GM18868 (cell line): ENCODE measurements around the gene NFE2L1.
"Not testable (repeated sequence)": the region's sequence is repeated elsewhere in the genome, so short reads cannot be mapped to it uniquely, and the experiment has no call there.

Experiments used
- ATAC-seq: cut with Tn5 transposase; IDR thresholded peaks from one replicate; pipeline ENCODE4 v1.9.1; 2021; ENCODE audit warnings: mild to moderate bottlenecking, moderate library complexity; ENCODE audit not compliant: unreplicated experiment

NFE2L1 gene

GRCh38 chr17:48047741-48048383 is at the start of gene NFE2L1:
TSS of gene NFE2L1 (plus strand) at chr17:48048359. CDS start at chr17:48051119, 2,760 bp downstream.
- peak; percentile 93 for ATAC-seq

GRCh38 chr17:47999582-47999981 is 48.6 kb upstream of the NFE2L1 start:
- ATAC-seq, result no peak

- no peak for ATAC-seq
Measured at GRCh38 chr17:48001197-48001596, 47.0 kb upstream of the NFE2L1 start.

- ATAC-seq, result not testable (repeated sequence)
Measured at GRCh38 chr17:48001657-48002056, 46.5 kb upstream of the NFE2L1 start.

GRCh38 chr17:48002266-48002915 is 45.8 kb upstream of the NFE2L1 start:
- ATAC-seq, result peak; percentile 64

GRCh38 chr17:48002916-48003416 is 45.2 kb upstream of the NFE2L1 start:
- ATAC-seq, result no peak

GRCh38 chr17:48003417-48004151 is 44.6 kb upstream of the NFE2L1 start:
- ATAC-seq, result no peak

- ATAC-seq, result no peak
Measured at GRCh38 chr17:48004983-48005382, 43.2 kb upstream of the NFE2L1 start.

- no peak for ATAC-seq
Measured at GRCh38 chr17:48006936-48007709, 41.0 kb upstream of the NFE2L1 start.

- ATAC-seq, result no peak
Measured at GRCh38 chr17:48010193-48010592, 38.0 kb upstream of the NFE2L1 start.

- no peak for ATAC-seq
Measured at GRCh38 chr17:48011405-48012150, 36.6 kb upstream of the NFE2L1 start.

- peak; percentile 49 for ATAC-seq
Measured at GRCh38 chr17:48012151-48012520, 36.0 kb upstream of the NFE2L1 start.

- ATAC-seq, result no peak
Measured at GRCh38 chr17:48012654-48013053, 35.5 kb upstream of the NFE2L1 start.

GRCh38 chr17:48013876-48014594 is 34.1 kb upstream of the NFE2L1 start:
- ATAC-seq, result no peak

- no peak for ATAC-seq
Measured at GRCh38 chr17:48014595-48015111, 33.5 kb upstream of the NFE2L1 start.

GRCh38 chr17:48016112-48016511 is 32.0 kb upstream of the NFE2L1 start:
- ATAC-seq, result no peak

- ATAC-seq, result not testable (repeated sequence)
Measured at GRCh38 chr17:48017817-48018158, 30.4 kb upstream of the NFE2L1 start.

GRCh38 chr17:48021934-48022333 is 26.2 kb upstream of the NFE2L1 start:
- no peak for ATAC-seq

GRCh38 chr17:48022901-48023300 is 25.3 kb upstream of the NFE2L1 start:
- ATAC-seq, result no peak
